GM18951 (cell line): ENCODE measurements around the gene CAMK2A.

Source experiments
- POLR2A ChIP-seq: IDR thresholded peaks from 4 replicates; pipeline ENCODE4 v1.6.1; 2011; ENCODE audit warnings: mild to moderate bottlenecking; ENCODE audit not compliant: insufficient read length, insufficient read depth; ENCODE audit errors: extremely low read depth
- in situ Hi-C: fragments of 300-500 bp; cut with MboI; formaldehyde crosslinking; loops from one replicate; pipeline ENCODE4 v1.12.0; 2022; ENCODE audit warnings: low sequenced_read_pairs, mixed read lengths, inconsistent platforms; ENCODE audit not compliant: unreplicated experiment

Gene CAMK2A

GRCh38 chr5:150184990-150185912 is 104.3 kb downstream of the CAMK2A start:
- in situ Hi-C loops, result no loop called here
- no peak for TF ChIP-seq POLR2A

GRCh38 chr5:150184006-150184405 is 105.6 kb downstream of the CAMK2A start:
- no peak for TF ChIP-seq POLR2A
- in situ Hi-C loops, result no loop called here

GRCh38 chr5:150183436-150183835 is 106.1 kb downstream of the CAMK2A start:
- in situ Hi-C loops, result no loop called here
- no peak for TF ChIP-seq POLR2A

GRCh38 chr5:150182774-150183173 is 106.8 kb downstream of the CAMK2A start:
- no peak for TF ChIP-seq POLR2A
- in situ Hi-C loops, result no loop called here

GRCh38 chr5:150181766-150182545 is 107.6 kb downstream of the CAMK2A start:
- in situ Hi-C loops, result no loop called here
- no peak for TF ChIP-seq POLR2A

GRCh38 chr5:150181027-150181426 is 108.5 kb downstream of the CAMK2A start:
- TF ChIP-seq POLR2A, result no peak
- in situ Hi-C loops, result no loop called here

GRCh38 chr5:150180241-150181026 is 109.1 kb downstream of the CAMK2A start:
- TF ChIP-seq POLR2A, result no peak
- in situ Hi-C loops, result no loop called here

- TF ChIP-seq POLR2A, result no peak
- in situ Hi-C loops, result no loop called here
Measured at GRCh38 chr5:150179019-150179620, 110.5 kb downstream of the CAMK2A start.

- in situ Hi-C loops, result no loop called here
- TF ChIP-seq POLR2A, result no peak
Measured at GRCh38 chr5:150178262-150178661, 111.3 kb downstream of the CAMK2A start.

- in situ Hi-C loops, result no loop called here
Measured at GRCh38 chr5:150177721-150178120, 111.9 kb downstream of the CAMK2A start.

GRCh38 chr5:150176745-150177477 is 112.7 kb downstream of the CAMK2A start:
- in situ Hi-C loops, result no loop called here
- no peak for TF ChIP-seq POLR2A

More at GRCh38 chr5:150177721-150178120, 111.9 kb downstream of the CAMK2A start:
- no peak for TF ChIP-seq POLR2A

GRCh38 chr5:150175536-150175935 is 114.0 kb downstream of the CAMK2A start:
- TF ChIP-seq POLR2A, result no peak
- in situ Hi-C loops, result no loop called here
